GM20000 (cell line): ENCODE measurements around the gene BRSK1.

Experiments used
- DNase-seq: peaks from one replicate; pipeline ENCODE4 v3.0.0; 2012; ENCODE audit warnings: low spot score
- TF ChIP-seq, protein P1 (sequence below): IDR thresholded peaks from 2 replicates; pipeline ENCODE4 v1.5.1; 2012; ENCODE audit warnings: mild to moderate bottlenecking, control low read depth; ENCODE audit errors: extremely low read depth, missing control alignments

The BRSK1 gene

DNA sequence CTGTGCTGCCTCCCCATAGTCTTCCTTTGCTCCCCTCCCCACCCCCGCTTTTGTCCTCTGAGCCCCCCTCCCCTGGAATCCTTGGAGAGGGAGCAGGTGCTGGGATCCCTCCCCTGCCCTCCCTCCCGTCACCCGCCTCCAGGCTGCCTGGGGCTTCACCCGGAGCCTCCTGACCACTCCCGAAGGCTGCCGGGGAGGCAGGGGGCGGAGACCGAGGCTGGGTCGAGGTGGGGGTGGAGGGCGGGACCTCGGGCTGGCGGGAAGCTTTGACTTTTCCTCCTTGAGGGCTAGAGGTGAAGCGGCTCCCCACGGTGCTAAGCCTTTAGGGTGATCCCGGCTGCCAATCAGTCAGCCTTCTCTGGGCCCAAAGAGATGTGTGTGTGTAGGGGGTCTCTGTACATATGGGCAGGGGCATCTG is 57.4 kb downstream of the BRSK1 start:
- DNase-seq: peak; percentile 94
- TF ChIP-seq, protein P1, sequence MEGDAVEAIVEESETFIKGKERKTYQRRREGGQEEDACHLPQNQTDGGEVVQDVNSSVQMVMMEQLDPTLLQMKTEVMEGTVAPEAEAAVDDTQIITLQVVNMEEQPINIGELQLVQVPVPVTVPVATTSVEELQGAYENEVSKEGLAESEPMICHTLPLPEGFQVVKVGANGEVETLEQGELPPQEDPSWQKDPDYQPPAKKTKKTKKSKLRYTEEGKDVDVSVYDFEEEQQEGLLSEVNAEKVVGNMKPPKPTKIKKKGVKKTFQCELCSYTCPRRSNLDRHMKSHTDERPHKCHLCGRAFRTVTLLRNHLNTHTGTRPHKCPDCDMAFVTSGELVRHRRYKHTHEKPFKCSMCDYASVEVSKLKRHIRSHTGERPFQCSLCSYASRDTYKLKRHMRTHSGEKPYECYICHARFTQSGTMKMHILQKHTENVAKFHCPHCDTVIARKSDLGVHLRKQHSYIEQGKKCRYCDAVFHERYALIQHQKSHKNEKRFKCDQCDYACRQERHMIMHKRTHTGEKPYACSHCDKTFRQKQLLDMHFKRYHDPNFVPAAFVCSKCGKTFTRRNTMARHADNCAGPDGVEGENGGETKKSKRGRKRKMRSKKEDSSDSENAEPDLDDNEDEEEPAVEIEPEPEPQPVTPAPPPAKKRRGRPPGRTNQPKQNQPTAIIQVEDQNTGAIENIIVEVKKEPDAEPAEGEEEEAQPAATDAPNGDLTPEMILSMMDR: no peak

DNA sequence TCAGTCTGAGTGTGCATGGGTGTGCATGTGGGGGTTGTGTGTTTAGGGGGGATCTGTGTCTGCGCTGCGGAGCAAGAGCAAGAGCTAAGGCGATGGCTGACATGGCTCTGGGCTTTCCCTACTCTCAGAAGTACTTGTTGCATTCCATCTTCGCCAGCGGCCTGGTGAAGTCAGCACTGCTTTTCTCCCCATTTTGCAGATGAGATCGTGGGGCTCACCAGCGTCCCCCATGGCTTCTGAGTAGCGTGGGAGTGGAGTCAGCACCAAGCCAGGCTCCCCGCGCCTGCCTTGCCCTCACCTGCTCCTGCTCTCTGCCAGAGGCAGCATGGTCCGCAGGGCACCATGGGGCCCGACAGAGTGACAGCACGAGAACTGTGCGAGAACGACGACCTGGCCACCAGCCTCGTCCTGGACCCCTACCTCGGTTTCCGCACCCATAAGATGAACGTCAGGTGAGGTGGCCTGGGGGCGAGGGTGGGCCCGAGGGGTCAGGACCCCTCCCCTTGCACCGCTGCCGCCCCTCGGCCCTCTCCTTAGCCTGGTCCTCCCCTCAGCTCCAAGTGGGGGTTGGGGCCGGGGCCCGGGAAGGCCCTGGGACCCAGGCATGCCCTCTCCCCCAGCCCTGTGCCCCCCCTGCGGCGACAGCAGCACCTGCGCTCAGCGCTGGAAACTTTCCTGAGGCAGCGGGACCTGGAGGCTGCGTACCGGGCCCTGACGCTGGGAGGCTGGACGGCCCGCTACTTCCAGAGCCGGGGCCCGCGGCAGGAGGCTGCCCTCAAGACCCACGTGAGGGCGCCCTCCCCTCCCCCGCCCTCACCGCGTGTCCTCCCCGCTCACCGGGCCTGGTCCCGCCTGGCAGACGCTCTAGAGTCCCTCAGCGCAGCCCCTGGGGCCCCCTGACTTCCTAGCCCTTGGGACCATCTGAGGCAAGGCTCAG is 58.1 kb downstream of the BRSK1 start:
- DNase-seq: no peak
- TF ChIP-seq, protein P1: no peak

DNA sequence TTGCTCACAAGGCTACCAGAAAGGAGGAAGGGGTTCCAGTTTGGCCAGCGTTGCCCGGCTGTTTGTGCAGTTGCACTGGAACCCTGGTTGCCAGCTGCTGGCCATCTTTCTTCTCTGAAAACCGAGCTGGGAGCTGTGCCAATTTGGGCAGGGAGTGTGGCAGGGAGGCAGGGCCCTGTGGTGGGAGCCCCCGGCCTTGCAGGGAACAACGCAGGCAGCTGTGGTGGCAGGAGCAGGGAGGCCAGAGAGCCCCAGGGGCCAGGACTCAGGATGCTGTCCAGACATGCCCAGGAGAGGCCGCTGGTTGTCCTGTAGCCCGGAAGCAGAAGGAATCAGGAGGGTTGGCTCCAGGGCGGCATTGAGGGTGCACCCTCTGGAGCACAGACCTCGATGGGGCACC is 60.6 kb downstream of the BRSK1 start:
- DNase-seq: no peak
- TF ChIP-seq, protein P1: no peak

DNA sequence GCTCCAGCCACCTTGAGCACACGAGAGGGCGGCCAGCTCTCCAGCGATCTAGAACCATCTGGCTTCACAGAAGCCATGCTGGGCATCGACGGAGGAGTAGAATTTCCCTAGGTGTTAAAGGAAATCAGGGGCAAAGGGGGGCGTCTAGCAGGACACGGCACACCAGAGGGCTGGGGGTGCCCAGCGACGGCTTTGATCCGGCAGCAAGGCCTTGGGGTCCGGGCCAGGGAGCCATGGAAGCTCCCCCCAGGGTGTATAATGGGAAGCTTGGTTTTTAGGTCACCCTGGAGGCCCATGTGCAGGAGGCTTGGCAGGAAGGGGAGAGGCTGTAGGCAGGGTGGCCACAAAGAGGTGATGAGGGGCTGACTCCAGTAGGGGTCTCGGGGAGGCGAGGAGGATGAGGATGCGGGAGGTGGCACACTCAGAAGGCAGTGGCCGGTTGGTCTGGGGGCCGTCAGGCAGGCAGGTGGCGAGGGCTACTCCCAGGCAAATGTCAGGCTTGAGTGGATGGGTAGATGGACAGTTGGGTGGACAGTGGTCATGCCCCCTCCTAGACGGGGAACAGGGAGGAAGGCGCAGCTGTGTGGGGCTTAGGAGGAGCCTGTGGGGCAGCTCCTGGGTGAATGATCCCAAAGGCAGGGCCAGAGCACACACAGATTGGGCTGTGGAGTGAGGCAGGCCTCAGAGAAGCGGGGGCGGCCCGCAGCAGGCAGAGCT is 61.5 kb downstream of the BRSK1 start:
- no peak for DNase-seq
- TF ChIP-seq, protein P1: no peak

DNA sequence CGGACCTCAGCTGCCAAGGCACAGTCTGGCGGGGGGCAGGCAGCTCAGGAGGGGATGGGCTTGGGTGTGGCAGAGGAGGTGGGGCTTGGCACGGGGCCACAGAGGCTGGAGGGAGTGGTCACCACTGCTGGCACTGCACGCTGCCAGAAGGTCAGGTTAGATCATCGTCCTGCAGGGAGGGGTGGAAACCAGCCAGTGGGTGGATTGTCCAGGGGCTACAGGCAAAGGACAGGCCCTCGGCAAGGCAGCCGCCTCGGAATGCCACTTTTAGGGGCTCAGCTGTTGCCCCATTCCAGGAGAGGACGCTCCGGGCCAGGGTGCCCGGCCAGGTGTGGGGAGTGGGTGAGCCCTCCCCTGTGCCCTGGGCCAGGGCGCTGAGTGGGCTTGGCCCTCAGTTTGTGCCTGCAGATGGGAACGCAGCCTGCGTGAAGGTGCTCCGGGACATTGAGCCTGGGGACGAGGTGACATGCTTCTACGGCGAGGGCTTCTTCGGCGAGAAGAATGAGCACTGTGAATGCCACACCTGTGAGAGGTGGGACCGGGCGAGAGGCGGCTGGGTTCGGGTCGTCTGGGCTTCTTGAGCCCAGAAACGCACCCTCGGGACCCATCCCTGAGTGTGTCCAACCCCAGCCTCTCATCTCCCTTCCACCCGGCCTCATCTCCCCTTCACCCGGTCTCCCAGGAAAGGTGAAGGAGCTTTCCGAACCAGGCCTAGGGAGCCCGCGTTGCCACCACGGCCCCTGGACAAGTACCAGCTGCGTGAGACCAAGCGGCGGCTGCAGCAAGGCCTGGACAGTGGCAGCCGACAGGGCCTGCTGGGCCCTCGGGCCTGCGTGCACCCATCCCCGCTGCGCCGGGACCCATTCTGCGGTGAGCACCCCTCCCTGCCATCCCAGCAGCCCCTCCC is 62.3 kb downstream of the BRSK1 start:
- no peak for DNase-seq
- TF ChIP-seq, protein P1: no peak

DNA sequence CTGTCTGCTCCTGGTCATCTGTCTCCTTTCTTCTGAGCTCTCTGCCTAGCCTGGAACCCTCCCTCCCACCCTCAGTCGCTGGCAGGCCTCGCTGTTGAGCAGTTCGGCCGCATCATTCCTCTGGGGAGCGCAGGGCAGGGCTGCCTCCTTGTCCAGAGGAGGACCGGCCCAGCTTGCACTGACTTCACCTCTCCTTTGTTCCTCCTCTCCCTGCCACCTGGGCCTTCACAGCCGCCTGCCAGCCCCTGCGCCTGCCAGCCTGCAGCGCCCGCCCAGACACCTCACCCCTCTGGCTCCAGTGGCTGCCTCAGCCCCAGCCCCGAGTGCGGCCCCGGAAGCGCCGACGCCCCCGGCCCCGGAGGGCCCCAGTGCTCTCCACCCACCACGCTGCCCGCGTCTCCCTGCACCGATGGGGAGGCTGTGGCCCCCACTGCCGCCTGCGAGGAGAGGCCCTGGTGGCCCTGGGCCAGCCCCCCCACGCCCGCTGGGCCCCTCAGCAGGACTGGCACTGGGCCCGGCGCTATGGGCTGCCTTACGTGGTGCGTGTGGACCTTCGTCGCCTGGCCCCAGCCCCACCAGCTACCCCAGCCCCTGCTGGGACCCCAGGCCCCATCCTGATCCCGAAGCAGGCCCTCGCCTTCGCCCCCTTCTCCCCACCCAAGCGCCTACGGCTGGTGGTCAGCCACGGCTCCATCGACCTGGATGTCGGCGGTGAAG is 63.1 kb downstream of the BRSK1 start:
- DNase-seq: no peak
- TF ChIP-seq, protein P1: no peak
